Measurements from ENCODE around the gene ACOX3.
"Not testable (repeated sequence)": the region's sequence is repeated elsewhere in the genome, so short reads cannot be mapped to it uniquely, and the experiment has no call there.

ACOX3 gene

GRCh38 chr4:8440492-8441311, at the start of gene ACOX3, which contains the start of gene TRMT44:
ACOX3 (minus strand) TSS chr4:8440723; CDS start chr4:8416521, 24,202 bp downstream.
TRMT44 (plus strand) TSS chr4:8440777; CDS start chr4:8440823, 46 bp downstream.
- peak; percentile 94 for DNase-seq

- no peak for DNase-seq
Measured at GRCh38 chr4:8488791-8489369, 48.4 kb upstream of the ACOX3 start.

- DNase-seq: not testable (repeated sequence)
Measured at GRCh38 chr4:8486643-8487042, 46.1 kb upstream of the ACOX3 start.

GRCh38 chr4:8480221-8480620, 39.7 kb upstream of the ACOX3 start:
- no peak for DNase-seq

- DNase-seq: no peak
Measured at GRCh38 chr4:8478801-8479744, 38.5 kb upstream of the ACOX3 start.

GRCh38 chr4:8478371-8478770, 37.8 kb upstream of the ACOX3 start:
- DNase-seq: no peak

- no peak for DNase-seq
Measured at GRCh38 chr4:8477676-8478075, 37.2 kb upstream of the ACOX3 start.

GRCh38 chr4:8477095-8477635, 36.6 kb upstream of the ACOX3 start:
- no peak for DNase-seq

- DNase-seq: no peak
Measured at GRCh38 chr4:8475751-8476575, 35.4 kb upstream of the ACOX3 start.

- no peak for DNase-seq
Measured at GRCh38 chr4:8474856-8475255, 34.3 kb upstream of the ACOX3 start.

- no peak for DNase-seq
Measured at GRCh38 chr4:8473920-8474590, 33.5 kb upstream of the ACOX3 start.

GRCh38 chr4:8473198-8473919, 32.8 kb upstream of the ACOX3 start:
- DNase-seq: no peak

- DNase-seq: no peak
Measured at GRCh38 chr4:8472689-8473197, 32.2 kb upstream of the ACOX3 start.

- no peak for DNase-seq
Measured at GRCh38 chr4:8472158-8472688, 31.7 kb upstream of the ACOX3 start.

GRCh38 chr4:8471211-8471875, 30.8 kb upstream of the ACOX3 start:
- DNase-seq: no peak

GRCh38 chr4:8470451-8471024, 30.0 kb upstream of the ACOX3 start:
- DNase-seq: no peak

GRCh38 chr4:8469550-8469949, 29.0 kb upstream of the ACOX3 start:
- no peak for DNase-seq

- DNase-seq: peak; percentile 60
Measured at GRCh38 chr4:8468746-8469535, 28.4 kb upstream of the ACOX3 start.
